Renal cortex interstitium (tissue), 11 donors: ENCODE data around the gene KATNB1. TPM values are rescaled to one million over a fixed set of nuclear protein-coding genes. Genes with fewer than 3 reads are reported as not detected.
"Not testable (repeated sequence)": the region's sequence is repeated elsewhere in the genome, so short reads cannot be mapped to it uniquely, and the experiment has no call there.

Source experiments
- DNase-seq, 11 donors: peaks; one replicate each; pipeline ENCODE4 v3.0.0-alpha.2; 2013; ENCODE audit warnings: low read depth in 9 of 11, low spot score in 4 of 11; ENCODE audit errors: extremely low read depth in 1 of 11
- polyA plus RNA-seq, 3 donors: library from polyadenylated mRNA; unstranded; fragments of 120-200 nt; gene quantifications; one replicate each; pipeline ENCODE4 v1.2.1, GENCODE V29; 2013; ENCODE audit not compliant: insufficient read length in 3 of 3

Gene KATNB1
- polyA plus RNA-seq, 3 donors: 18.2 to 24.9 (median 21.9) TPM

GRCh38 chr16:57736419-57737351 is 1.1 kb downstream of the KATNB1 start:
- DNase-seq: peak in 8 of 11 donors; percentile 36 to 63 (median 54)

GRCh38 chr16:57738844-57739243 is 3.3 kb downstream of the KATNB1 start:
- DNase-seq: no peak

- DNase-seq: no peak
Measured at GRCh38 chr16:57739756-57740422, 4.3 kb downstream of the KATNB1 start.

- DNase-seq: no peak
Measured at GRCh38 chr16:57740423-57741071, 5.0 kb downstream of the KATNB1 start.

GRCh38 chr16:57741660-57742191 is 6.2 kb downstream of the KATNB1 start:
- DNase-seq: no peak

- no peak for DNase-seq
Measured at GRCh38 chr16:57742543-57742942, 7.0 kb downstream of the KATNB1 start.

GRCh38 chr16:57743458-57743857 is 7.9 kb downstream of the KATNB1 start:
- DNase-seq: no peak

- no peak for DNase-seq
Measured at GRCh38 chr16:57743886-57744641, 8.5 kb downstream of the KATNB1 start.

- DNase-seq: no peak
Measured at GRCh38 chr16:57744642-57744903, 9.0 kb downstream of the KATNB1 start.

- no peak for DNase-seq
Measured at GRCh38 chr16:57745768-57746167, 10.2 kb downstream of the KATNB1 start.

- not testable (repeated sequence) for DNase-seq
Measured at GRCh38 chr16:57746316-57746715, 10.7 kb downstream of the KATNB1 start.

GRCh38 chr16:57747091-57747490 is 11.5 kb downstream of the KATNB1 start:
- no peak for DNase-seq

GRCh38 chr16:57747496-57747895 is 11.9 kb downstream of the KATNB1 start:
- no peak for DNase-seq

GRCh38 chr16:57747996-57748395 is 12.4 kb downstream of the KATNB1 start:
- DNase-seq: no peak

GRCh38 chr16:57748596-57748995 is 13.0 kb downstream of the KATNB1 start:
- no peak for DNase-seq

GRCh38 chr16:57749101-57749692 is 13.6 kb downstream of the KATNB1 start:
- no peak for DNase-seq

GRCh38 chr16:57749856-57750452 is 14.4 kb downstream of the KATNB1 start:
- no peak for DNase-seq

- no peak for DNase-seq
Measured at GRCh38 chr16:57750796-57751538, 15.4 kb downstream of the KATNB1 start.
